Measurements from ENCODE around the gene HES6. TPM values are rescaled to one million over a fixed set of nuclear protein-coding genes. Genes with fewer than 3 reads are reported as not detected.
A peak's percentile ranks its signal among the peaks of the same experiment; 100 is the strongest.

HES6 gene
- total and polyA plus RNA-seq, 10 of the 15 experiments (the other 5 are each of a cell fraction or from before 2014, with no cell fraction given): 0.11 to 1.7 (median 0.83) TPM

DNA sequence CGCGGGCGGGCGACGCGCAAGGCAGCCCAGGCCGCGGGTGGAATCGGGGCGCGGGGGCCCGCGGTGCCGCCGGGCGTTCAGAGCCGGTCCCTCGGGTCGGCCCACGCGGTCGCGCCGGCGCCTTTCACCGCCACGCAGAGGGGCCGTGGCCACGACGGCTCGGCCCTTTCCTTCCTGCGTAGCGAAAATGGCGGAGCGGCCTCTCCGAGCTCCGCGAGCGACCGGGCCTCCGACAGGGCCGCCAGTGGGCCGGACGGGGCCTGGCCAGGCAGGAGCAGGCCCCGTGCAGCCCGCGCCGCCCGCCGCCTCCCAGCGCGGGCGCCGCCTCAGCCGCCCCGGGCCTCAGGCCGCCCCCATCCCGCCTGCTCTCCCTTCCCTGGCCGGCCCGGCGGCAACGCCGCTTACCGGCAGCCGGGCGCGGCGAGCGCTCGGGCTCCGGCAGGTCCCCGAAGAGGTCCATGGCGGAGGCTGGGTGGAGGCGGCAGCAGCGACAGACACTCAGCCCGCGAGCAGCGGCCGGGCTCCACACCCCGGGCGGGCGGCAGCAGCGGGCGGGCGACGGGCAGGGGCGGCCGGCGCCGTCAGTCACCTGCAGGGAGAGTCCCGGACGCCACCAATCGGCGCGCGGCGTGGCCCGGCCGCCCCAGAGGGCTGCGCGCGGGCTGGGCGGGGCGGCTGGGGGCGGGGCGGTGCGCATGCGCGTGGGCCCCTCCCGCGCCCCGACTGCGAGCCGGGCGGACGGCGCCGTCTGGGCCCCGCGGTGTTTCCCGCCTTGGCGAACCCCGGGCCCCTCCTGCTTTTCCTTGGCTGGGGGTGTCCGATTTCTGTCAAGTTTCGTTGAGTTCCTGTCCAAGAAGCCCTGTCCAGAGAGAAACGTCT, 36.5 kb downstream of the HES6 start, which contains the start of gene ILKAP (continued):
- TF ChIP-seq CBX3 (IDR thresholded peaks at IDR 0.05; ENCODE audit: borderline replicate concordance, low read depth) (no peak), ZNF384 (IDR thresholded peaks at IDR 0.05; ENCODE audit: borderline replicate concordance, low read depth, low read length) (no peak), NR2C2 (IDR thresholded peaks at IDR 0.05; ENCODE audit: borderline replicate concordance, control insufficient read depth, insufficient read length, low read depth) (no peak), MTA3 (IDR thresholded peaks at IDR 0.05; ENCODE audit: borderline replicate concordance, low read length) (no peak), JUND (IDR thresholded peaks at IDR 0.05; ENCODE audit: low read depth, low read length) (no peak), RAD21 (IDR thresholded peaks at IDR 0.05; ENCODE audit: insufficient read depth, low read depth, low read length) (no peak), ETV6 (conservative IDR thresholded peaks at IDR 0.05 in 1 of 2, IDR thresholded peaks at IDR 0.05 in 1 of 2; ENCODE audit: borderline replicate concordance in 1 of 2, low read depth in 1 of 2) (no peak), EGR1 (IDR thresholded peaks at IDR 0.05; ENCODE audit: borderline replicate concordance in 1 of 2, low read depth in 2 of 2, low read length in 2 of 2) (peak in 1 of 2 experiments; percentile 56; a peak in 1 of 3 replicates), PBX3 (IDR thresholded peaks at IDR 0.05; ENCODE audit: insufficient replicate concordance, low read depth, low read length) (peak; percentile 78), SMARCA5 (IDR thresholded peaks at IDR 0.05) (0 out of 2 replicates have a peak, but pooled peaks have one; percentile 10), POLR2AphosphoS5 (IDR thresholded peaks at IDR 0.05; ENCODE audit: low read length) (peak; percentile 84), NBN (IDR thresholded peaks at IDR 0.05) (no peak), TAF1 (IDR thresholded peaks at IDR 0.05; ENCODE audit: borderline replicate concordance, low read depth, low read length) (peak; percentile 51; the same call in 1 of the 2 replicates), ZNF24 (IDR thresholded peaks at IDR 0.05) (0 out of 2 replicates have a peak, but pooled peaks have one; percentile 24), ZBED1 (IDR thresholded peaks at IDR 0.05; ENCODE audit: borderline replicate concordance) (no peak), GATAD2B (conservative IDR thresholded peaks at IDR 0.05; ENCODE audit: low read depth) (peak; percentile 91; the same call in 1 of the 2 replicates), CHD2 (IDR thresholded peaks at IDR 0.05; ENCODE audit: borderline replicate concordance, low read depth, low read length) (peak; percentile 13; the same call in 1 of the 2 replicates), SRF (IDR thresholded peaks at IDR 0.05; ENCODE audit: low read depth in 2 of 2, low read length in 2 of 2) (no peak), NR2F1 (conservative IDR thresholded peaks at IDR 0.05) (0 out of 2 replicates have a peak, but pooled peaks have one; percentile 33)
- TF ChIP-seq, protein P1, sequence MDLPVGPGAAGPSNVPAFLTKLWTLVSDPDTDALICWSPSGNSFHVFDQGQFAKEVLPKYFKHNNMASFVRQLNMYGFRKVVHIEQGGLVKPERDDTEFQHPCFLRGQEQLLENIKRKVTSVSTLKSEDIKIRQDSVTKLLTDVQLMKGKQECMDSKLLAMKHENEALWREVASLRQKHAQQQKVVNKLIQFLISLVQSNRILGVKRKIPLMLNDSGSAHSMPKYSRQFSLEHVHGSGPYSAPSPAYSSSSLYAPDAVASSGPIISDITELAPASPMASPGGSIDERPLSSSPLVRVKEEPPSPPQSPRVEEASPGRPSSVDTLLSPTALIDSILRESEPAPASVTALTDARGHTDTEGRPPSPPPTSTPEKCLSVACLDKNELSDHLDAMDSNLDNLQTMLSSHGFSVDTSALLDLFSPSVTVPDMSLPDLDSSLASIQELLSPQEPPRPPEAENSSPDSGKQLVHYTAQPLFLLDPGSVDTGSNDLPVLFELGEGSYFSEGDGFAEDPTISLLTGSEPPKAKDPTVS (IDR thresholded peaks at IDR 0.05; ENCODE audit: low read depth, low read length): no peak
- TF ChIP-seq, protein P2, sequence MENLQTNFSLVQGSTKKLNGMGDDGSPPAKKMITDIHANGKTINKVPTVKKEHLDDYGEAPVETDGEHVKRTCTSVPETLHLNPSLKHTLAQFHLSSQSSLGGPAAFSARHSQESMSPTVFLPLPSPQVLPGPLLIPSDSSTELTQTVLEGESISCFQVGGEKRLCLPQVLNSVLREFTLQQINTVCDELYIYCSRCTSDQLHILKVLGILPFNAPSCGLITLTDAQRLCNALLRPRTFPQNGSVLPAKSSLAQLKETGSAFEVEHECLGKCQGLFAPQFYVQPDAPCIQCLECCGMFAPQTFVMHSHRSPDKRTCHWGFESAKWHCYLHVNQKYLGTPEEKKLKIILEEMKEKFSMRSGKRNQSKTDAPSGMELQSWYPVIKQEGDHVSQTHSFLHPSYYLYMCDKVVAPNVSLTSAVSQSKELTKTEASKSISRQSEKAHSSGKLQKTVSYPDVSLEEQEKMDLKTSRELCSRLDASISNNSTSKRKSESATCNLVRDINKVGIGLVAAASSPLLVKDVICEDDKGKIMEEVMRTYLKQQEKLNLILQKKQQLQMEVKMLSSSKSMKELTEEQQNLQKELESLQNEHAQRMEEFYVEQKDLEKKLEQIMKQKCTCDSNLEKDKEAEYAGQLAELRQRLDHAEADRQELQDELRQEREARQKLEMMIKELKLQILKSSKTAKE (IDR thresholded peaks at IDR 0.05; ENCODE audit: low read depth, poor library complexity, severe bottlenecking): no peak
- TF ChIP-seq, protein P3, sequence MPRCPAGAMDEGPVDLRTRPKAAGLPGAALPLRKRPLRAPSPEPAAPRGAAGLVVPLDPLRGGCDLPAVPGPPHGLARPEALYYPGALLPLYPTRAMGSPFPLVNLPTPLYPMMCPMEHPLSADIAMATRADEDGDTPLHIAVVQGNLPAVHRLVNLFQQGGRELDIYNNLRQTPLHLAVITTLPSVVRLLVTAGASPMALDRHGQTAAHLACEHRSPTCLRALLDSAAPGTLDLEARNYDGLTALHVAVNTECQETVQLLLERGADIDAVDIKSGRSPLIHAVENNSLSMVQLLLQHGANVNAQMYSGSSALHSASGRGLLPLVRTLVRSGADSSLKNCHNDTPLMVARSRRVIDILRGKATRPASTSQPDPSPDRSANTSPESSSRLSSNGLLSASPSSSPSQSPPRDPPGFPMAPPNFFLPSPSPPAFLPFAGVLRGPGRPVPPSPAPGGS (IDR thresholded peaks at IDR 0.05; ENCODE audit: borderline replicate concordance, insufficient read depth, low read depth, low read length, poor library complexity, severe bottlenecking): no peak

Measured in GM12878 (cell line).